AG09309 (cell line): ENCODE measurements around the gene DDX60.

Experiments
- DNase-seq: peaks from one replicate; pipeline ENCODE4 v3.0.0-alpha.2; 2010; ENCODE audit warnings: low read depth
- H3K4me3 ChIP-seq: 2 replicates; pipeline ENCODE4 v1.5.1; 2011; ENCODE audit warnings: mild to moderate bottlenecking, low read depth, low read length, moderate library complexity; ENCODE audit not compliant: control insufficient read depth
- CTCF ChIP-seq: IDR thresholded peaks from 2 replicates; pipeline ENCODE4 v1.5.1; 2011; ENCODE audit warnings: mild to moderate bottlenecking, low read depth, low read length, inconsistent platforms; ENCODE audit not compliant: insufficient read depth, control insufficient read depth; ENCODE audit errors: missing control alignments

The DDX60 gene

GRCh38 chr4:168272488-168272887, 46.1 kb downstream of the DDX60 start:
- TF ChIP-seq CTCF: no peak
- no peak overlapping the region for H3K4me3 ChIP-seq
- DNase-seq: no peak

GRCh38 chr4:168269896-168270295, 48.7 kb downstream of the DDX60 start:
- TF ChIP-seq CTCF: no peak
- DNase-seq: no peak
- H3K4me3 ChIP-seq: no peak overlapping the region

- TF ChIP-seq CTCF: no peak
- DNase-seq: no peak
- H3K4me3 ChIP-seq: no peak overlapping the region
Observed at GRCh38 chr4:168265327-168265726, 53.2 kb downstream of the DDX60 start.

- H3K4me3 ChIP-seq: no peak overlapping the region
- no peak for DNase-seq
- TF ChIP-seq CTCF: no peak
Observed at GRCh38 chr4:168264903-168265302, 53.6 kb downstream of the DDX60 start.

GRCh38 chr4:168263039-168263438, 55.5 kb downstream of the DDX60 start:
- no peak for DNase-seq
- TF ChIP-seq CTCF: no peak
- no peak overlapping the region for H3K4me3 ChIP-seq

- H3K4me3 ChIP-seq: no peak overlapping the region
- no peak for TF ChIP-seq CTCF
- DNase-seq: no peak
Observed at GRCh38 chr4:168259096-168259495, 59.5 kb downstream of the DDX60 start.

GRCh38 chr4:168257768-168258167, 60.8 kb downstream of the DDX60 start:
- no peak for TF ChIP-seq CTCF
- no peak for DNase-seq
- H3K4me3 ChIP-seq: no peak overlapping the region
